ENCODE measurements around the gene MAN1A1.

DNA sequence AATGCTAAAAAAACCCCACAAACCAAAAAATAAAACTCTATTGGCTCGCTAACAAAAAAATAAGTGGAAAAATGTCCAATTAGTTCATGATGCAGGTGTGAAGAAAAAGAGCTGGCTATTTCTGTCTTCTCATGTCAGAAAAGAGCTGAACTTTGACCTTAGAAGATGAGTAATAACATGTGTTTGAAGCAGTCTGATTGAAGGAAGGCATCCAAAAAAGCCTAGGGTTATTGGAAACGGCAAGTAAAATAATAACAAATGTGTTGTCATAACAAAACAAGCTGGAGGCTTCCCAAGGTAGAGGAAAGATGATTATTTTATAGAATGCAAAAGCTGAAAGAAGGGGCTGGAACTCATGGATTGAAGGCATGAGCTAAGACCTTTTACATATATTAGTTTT, 176.7 kb downstream of the MAN1A1 start:
- TF ChIP-seq POLR2A (IDR thresholded peaks at IDR 0.05): no peak
- TF ChIP-seq, protein P1, sequence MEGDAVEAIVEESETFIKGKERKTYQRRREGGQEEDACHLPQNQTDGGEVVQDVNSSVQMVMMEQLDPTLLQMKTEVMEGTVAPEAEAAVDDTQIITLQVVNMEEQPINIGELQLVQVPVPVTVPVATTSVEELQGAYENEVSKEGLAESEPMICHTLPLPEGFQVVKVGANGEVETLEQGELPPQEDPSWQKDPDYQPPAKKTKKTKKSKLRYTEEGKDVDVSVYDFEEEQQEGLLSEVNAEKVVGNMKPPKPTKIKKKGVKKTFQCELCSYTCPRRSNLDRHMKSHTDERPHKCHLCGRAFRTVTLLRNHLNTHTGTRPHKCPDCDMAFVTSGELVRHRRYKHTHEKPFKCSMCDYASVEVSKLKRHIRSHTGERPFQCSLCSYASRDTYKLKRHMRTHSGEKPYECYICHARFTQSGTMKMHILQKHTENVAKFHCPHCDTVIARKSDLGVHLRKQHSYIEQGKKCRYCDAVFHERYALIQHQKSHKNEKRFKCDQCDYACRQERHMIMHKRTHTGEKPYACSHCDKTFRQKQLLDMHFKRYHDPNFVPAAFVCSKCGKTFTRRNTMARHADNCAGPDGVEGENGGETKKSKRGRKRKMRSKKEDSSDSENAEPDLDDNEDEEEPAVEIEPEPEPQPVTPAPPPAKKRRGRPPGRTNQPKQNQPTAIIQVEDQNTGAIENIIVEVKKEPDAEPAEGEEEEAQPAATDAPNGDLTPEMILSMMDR (IDR thresholded peaks at IDR 0.05): no peak
- TF ChIP-seq POLR2AphosphoS5 (IDR thresholded peaks at IDR 0.05): no peak
- TF ChIP-seq EP300 (IDR thresholded peaks at IDR 0.05): no peak

All from sigmoid colon (tissue), 4 donors.